Measurements from ENCODE around the gene CUX1.

DNA sequence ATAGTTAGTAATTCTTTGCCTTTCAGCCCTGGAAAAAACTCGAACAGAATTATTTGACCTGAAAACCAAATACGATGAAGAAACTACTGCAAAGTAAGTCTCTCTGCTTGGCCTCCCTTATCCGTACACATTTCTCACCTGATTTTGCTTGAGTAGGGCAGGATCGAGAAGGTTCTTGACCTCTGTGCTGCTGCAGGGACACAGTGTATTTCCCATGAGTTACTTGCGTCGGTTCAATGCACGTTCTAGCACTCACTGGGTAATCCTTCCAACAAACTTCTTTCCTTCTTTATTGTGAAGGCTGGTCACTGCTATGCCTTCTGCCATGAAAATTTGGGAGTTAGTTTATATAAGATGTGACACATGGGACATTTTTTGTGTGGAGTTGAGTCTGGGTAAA, 297.8 kb downstream of the CUX1 start:
- TF ChIP-seq POLR2A (IDR thresholded peaks at IDR 0.05) (no peak), CTCF (IDR thresholded peaks at IDR 0.05) (no peak)

All from body of pancreas (tissue), 4 donors.